Astrocyte (in vitro differentiated cells and primary cell): Measurements from ENCODE around the gene DNAH11.

ENCODE experiments used
- EZH2 ChIP-seq: IDR thresholded peaks from 2 replicates; pipeline ENCODE4 v1.6.1; 2012; ENCODE audit warnings: mild to moderate bottlenecking, low read length, inconsistent platforms; ENCODE audit not compliant: insufficient read depth
- TF ChIP-seq, protein P1 (sequence below): IDR thresholded peaks from 2 replicates; pipeline ENCODE4 v1.5.1; 2011; ENCODE audit warnings: low read depth, mild to moderate bottlenecking, inconsistent platforms, low read length, moderate library complexity; ENCODE audit not compliant: insufficient read depth

DNA sequence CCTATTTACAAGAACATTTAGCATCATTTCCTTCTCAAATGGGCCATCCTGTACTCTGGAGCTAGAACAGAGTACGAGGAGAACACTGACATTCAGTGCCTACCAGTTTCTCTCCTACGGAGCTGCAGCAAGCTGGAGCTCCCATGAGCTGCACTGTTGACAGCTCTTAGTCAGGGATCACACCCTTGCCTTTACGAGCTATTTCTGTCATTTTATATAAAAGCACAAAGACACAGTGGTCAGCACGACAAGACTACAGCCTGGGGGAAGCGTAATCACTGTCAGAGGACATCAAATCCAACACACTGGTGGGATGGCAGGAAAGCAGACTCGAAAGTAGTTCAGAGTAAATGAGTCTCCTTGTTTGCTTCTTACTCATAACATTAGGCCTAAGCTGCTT lies 400.1 kb downstream of the DNAH11 start:
- TF ChIP-seq, protein P1, sequence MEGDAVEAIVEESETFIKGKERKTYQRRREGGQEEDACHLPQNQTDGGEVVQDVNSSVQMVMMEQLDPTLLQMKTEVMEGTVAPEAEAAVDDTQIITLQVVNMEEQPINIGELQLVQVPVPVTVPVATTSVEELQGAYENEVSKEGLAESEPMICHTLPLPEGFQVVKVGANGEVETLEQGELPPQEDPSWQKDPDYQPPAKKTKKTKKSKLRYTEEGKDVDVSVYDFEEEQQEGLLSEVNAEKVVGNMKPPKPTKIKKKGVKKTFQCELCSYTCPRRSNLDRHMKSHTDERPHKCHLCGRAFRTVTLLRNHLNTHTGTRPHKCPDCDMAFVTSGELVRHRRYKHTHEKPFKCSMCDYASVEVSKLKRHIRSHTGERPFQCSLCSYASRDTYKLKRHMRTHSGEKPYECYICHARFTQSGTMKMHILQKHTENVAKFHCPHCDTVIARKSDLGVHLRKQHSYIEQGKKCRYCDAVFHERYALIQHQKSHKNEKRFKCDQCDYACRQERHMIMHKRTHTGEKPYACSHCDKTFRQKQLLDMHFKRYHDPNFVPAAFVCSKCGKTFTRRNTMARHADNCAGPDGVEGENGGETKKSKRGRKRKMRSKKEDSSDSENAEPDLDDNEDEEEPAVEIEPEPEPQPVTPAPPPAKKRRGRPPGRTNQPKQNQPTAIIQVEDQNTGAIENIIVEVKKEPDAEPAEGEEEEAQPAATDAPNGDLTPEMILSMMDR, result no peak
- no peak for TF ChIP-seq EZH2
